NT2/D1 (cell line): ENCODE measurements around the gene TMEM204.

Source experiments
- DNase-seq: peaks from one replicate; pipeline ENCODE4 v3.0.0-alpha.2; 2011; ENCODE audit warnings: low read depth, low spot score
- H3K27me3 ChIP-seq: 2 replicates; pipeline ENCODE4 v1.6.0; 2011; ENCODE audit warnings: mild to moderate bottlenecking; ENCODE audit not compliant: insufficient read length, insufficient read depth
- H3K36me3 ChIP-seq: 2 replicates; pipeline ENCODE4 v1.6.1; 2011; ENCODE audit warnings: mild to moderate bottlenecking, low read length, mixed read lengths; ENCODE audit not compliant: insufficient read depth, insufficient read length
- H3K4me1 ChIP-seq: 2 replicates; pipeline ENCODE4 v1.5.1; 2011; ENCODE audit not compliant: insufficient read depth, insufficient read length
- H3K4me3 ChIP-seq: 2 replicates; pipeline ENCODE4 v1.5.1; 2011; ENCODE audit warnings: low read depth; ENCODE audit not compliant: insufficient read length
- H3K9ac ChIP-seq: 2 replicates; pipeline ENCODE4 v1.6.0; 2011; ENCODE audit warnings: low read depth; ENCODE audit not compliant: insufficient read length
- H3K9me3 ChIP-seq: 2 replicates; pipeline ENCODE4 v1.5.1; 2011; ENCODE audit warnings: mild to moderate bottlenecking, low read length; ENCODE audit not compliant: insufficient read depth
- SUZ12 ChIP-seq: IDR thresholded peaks from 2 replicates; pipeline ENCODE4 v1.6.1; 2011; ENCODE audit not compliant: insufficient read length, insufficient read depth; ENCODE audit errors: extremely low read depth
- YY1 ChIP-seq: IDR thresholded peaks from 2 replicates; pipeline ENCODE4 v1.6.1; 2011; ENCODE audit not compliant: insufficient read length, insufficient read depth
- ZNF274 ChIP-seq: IDR thresholded peaks from 2 replicates; pipeline ENCODE4 v1.6.1; 2011; ENCODE audit warnings: mild to moderate bottlenecking, low read depth, low read length

TMEM204 gene

DNA sequence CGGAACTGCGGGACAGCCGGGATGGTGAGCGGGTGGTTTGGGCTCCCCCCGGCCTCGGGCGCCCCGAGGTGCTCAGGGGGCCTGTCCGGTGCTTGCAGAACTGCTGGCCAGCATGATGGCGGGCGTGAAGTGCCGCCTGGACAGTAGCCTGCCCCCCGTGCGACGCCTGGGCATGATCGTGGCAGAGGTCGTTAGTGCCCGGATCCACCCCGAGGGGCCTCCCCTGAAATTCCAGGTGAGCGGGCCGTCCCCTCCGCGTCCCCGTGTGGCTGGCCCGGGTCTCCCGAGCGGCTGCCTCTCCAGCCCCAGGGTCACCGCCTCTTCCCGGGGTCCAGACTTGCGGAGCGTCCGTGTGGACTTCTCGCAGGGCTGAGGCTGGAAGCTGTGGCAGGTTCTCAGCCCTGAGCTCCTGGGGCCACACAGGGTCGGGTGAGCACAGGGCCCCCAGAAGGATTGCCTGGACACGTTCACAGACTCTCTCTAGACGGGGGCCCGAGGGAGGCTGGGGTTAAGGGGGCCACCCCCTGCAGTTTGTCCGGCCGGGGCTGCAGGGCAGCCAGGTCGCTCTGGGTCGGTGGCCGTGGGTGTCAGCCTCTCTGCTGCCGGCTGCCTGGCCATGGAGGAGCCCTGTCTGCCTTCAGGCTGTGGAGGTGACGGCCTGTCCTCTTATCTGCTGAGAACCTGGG lies 32.9 kb upstream of the TMEM204 start:
- TF ChIP-seq SUZ12 (no peak), ZNF274 (no peak), YY1 (no peak)
- no peak for DNase-seq
- no peak overlapping the region for H3K9ac ChIP-seq
- peaks cover 95% of the 10 kb centered on the region for H3K36me3 ChIP-seq
- no peak overlapping the region for H3K4me3 ChIP-seq
- H3K27me3 ChIP-seq = no peaks in the 10 kb centered on the region
- peaks cover 2% of the 10 kb centered on the region for H3K4me1 ChIP-seq
- no peaks in the 10 kb centered on the region for H3K9me3 ChIP-seq

DNA sequence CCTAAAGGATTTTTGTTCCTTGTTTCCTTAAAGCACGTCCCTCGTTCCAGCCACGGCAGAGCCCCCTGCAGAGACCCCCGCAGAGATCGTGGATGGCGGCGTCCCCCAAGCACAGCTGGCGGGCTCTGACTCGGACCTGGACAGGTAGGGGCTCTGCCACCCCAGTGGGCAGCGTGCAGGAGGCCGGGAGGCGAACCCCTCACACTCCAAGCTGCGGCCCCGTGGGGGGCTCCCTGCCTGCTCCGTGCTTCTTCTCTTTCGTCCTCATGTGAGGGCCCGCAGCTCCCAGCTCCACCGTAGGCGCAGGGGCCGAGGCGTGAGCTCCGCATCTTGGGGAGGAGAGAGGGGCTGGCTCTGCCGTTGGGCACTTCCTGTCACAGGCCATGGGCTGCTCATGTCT lies 31.8 kb upstream of the TMEM204 start:
- no peak for TF ChIP-seq YY1
- TF ChIP-seq SUZ12 = no peak
- TF ChIP-seq ZNF274 = no peak
- Histone ChIP-seq H3K36me3 (peaks cover 95% of the 10 kb centered on the region), H3K4me3 (no peak overlapping the region), H3K27me3 (no peaks in the 10 kb centered on the region), H3K9me3 (no peaks in the 10 kb centered on the region), H3K4me1 (peaks cover 3% of the 10 kb centered on the region), H3K9ac (no peak overlapping the region)
- DNase-seq = no peak

DNA sequence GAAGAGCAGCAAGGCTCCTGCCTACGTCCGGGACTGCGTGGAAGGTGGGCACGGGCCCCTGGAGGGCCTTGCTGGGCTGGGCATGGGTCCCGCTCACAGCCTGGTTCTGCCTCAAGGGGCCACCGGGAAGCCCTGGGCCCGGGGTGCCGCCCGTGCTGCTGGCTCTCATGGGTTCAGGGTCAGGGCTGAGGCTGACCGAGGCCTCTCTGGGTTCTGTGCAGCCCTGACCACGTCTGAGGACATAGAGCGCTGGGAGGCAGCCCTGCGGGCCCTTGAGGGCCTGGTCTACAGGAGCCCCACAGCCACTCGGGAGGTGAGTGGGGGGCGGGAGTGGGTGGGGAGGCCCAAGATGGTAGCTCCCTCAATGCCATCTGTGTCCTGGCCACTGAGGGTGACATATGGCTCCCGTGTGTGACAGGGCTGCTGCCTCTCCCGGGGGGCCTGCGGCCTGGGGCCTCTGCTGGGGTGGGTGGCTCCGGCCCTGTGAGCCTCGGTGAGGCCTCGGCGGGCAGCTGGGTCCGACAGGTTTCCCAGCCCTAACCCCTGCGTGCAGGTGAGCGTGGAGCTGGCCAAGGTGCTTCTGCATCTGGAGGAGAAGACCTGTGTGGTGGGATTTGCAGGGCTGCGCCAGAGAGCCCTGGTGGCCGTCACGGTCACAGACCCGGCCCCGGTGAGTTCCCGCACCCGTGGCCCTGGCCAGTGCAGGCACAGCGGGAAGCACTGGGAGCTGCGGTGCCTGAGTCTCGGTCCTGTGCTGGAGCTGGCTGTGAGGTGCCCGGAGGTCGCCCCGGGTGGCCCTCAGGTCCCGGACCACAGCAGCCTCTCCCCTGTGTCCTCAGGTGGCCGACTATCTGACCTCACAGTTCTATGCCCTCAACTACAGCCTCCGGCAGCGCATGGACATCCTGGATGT lies 31.1 kb upstream of the TMEM204 start:
- no peak overlapping the region for H3K9ac ChIP-seq
- H3K4me3 ChIP-seq = no peak overlapping the region
- peaks cover 95% of the 10 kb centered on the region for H3K36me3 ChIP-seq
- no peaks in the 10 kb centered on the region for H3K27me3 ChIP-seq
- TF ChIP-seq SUZ12 = no peak
- no peak for TF ChIP-seq YY1
- no peak for TF ChIP-seq ZNF274
- peaks cover 4% of the 10 kb centered on the region for H3K4me1 ChIP-seq
- DNase-seq = no peak
- H3K9me3 ChIP-seq = no peaks in the 10 kb centered on the region

DNA sequence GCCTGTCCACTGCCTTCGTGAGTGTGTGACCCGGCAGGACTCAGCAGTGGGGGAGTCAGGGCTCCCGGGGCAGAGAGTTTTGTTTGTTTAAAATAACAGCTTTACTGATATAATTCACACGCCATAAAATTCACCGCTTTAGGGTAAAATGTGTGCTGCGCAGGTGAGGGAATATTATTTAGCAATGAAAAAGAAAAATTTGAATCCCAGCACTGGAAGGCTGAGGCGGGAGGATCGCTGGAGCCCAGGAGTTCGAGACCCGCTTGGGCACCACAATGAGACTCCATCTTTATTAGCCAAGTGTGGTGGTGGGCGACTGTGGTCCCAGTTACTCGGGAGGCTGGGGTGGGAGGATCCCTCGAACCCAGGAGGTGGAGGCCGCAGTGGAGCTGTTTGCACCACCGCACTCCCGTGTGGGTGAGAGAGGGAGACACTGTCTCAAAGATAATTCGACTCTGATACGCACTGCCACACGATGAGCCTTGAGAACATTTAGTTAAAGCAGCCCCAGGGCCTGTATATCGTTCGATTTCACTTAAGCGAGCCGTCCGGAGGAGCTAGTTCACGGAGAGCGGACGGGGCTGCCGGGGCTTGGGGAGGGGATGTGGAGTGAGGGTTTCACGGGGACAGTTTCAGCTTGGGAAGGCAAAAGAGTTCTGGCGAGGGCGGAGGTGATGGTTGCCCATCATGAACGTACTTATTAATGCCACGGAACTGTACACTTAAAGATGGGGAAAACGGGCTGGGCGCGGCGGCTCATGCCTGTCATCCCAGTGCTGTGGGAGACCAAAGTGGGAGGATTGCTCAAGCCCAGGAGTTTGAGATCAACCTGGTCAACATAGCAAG lies 30.1 kb upstream of the TMEM204 start:
- no peak for TF ChIP-seq ZNF274
- TF ChIP-seq YY1 = no peak
- no peak for TF ChIP-seq SUZ12
- H3K4me1 ChIP-seq = peaks cover 4% of the 10 kb centered on the region
- no peak for DNase-seq
- H3K27me3 ChIP-seq = no peaks in the 10 kb centered on the region
- no peak overlapping the region for H3K4me3 ChIP-seq
- no peak overlapping the region for H3K9ac ChIP-seq
- H3K9me3 ChIP-seq = no peaks in the 10 kb centered on the region
- H3K36me3 ChIP-seq = peaks cover 91% of the 10 kb centered on the region

DNA sequence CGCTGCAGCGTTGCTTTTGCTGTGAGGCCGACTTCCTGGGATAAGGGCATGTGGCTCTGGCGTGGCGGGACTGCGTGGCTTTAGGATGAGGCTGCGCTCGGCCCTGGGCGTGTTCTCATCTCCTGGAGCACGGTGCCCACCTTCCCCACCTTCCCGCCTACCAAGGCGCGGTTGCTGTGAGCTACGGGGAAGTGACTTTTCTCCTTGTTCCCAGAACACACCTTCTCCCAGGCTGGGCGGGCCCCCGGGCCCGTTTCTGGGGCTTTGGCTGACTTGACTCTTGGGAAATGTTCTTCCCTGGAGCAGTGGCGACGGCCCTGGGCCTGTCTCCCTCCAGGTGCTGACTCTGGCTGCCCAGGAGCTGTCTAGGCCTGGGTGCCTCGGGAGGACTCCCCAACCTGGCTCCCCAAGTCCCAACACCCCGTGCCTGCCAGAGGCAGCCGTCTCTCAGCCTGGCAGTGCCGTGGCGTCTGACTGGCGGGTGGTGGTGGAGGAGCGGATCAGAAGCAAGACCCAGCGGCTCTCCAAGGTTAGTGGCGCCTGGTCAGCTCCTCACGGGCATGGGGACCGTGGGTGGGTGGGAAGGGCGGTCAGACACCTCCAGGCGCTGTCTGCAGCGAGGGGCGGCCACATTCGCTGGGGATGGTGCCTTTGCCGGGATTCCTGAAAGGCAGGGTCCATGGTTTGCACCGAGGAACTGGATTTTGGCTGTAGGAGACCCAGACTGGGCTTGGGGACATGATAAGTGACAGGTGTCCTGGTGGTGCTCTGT lies 28.2 kb upstream of the TMEM204 start:
- Histone ChIP-seq H3K36me3 (peaks cover 92% of the 10 kb centered on the region), H3K4me1 (peaks cover 7% of the 10 kb centered on the region), H3K4me3 (no peak overlapping the region), H3K9me3 (no peaks in the 10 kb centered on the region), H3K27me3 (no peaks in the 10 kb centered on the region), H3K9ac (peak overlapping the region; percentile 8)
- TF ChIP-seq YY1 (no peak), ZNF274 (no peak), SUZ12 (no peak)
- DNase-seq = no peak

DNA sequence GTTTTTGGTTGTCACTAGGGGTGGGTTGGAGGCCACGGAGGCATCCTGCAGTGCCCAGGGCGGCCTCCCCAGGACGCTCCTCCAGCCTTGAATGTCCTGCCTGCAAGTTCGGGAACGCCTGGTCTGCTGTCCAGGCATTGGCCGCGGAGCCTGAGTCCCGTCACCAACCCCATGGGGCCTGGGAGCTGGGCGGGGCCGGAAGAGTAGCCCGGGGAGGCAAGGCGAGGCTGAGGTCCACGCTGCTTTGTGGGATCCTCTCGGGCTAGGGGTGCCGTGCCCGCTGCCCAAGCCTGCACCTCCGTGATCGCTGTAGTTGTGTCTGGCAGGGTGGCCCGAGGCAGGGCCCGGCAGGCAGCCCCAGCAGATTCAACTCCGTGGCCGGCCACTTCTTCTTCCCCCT lies 27.6 kb upstream of the TMEM204 start:
- Histone ChIP-seq H3K4me3 (no peak overlapping the region), H3K4me1 (peaks cover 7% of the 10 kb centered on the region), H3K36me3 (peaks cover 92% of the 10 kb centered on the region), H3K9ac (no peak overlapping the region), H3K27me3 (no peaks in the 10 kb centered on the region), H3K9me3 (no peaks in the 10 kb centered on the region)
- TF ChIP-seq ZNF274 = no peak
- no peak for TF ChIP-seq SUZ12
- TF ChIP-seq YY1 = no peak
- no peak for DNase-seq
